ENCODE data around the gene NTNG1. TPM values are rescaled to one million over a fixed set of nuclear protein-coding genes. Genes with fewer than 3 reads are reported as not detected.

Gene NTNG1
- total RNA-seq, 5 donors from 2014 or later (not counting 1 experiment from before 2014, with no cell fraction given): 0.13 TPM; not detected in 4

- 81% methylated on average over 6 of the region's 8 CpGs for WGBS (ENCODE audit: insufficient coverage)
- ChIA-PET CTCF (no interaction called here), POLR2A (no interaction called here)
- Histone ChIP-seq H3K9me3 (no peaks in the 10 kb centered on the region), H3K27me3 (replicated peaks in 1 of 2; ENCODE audit: control insufficient read depth in 2 of 2, extremely low read depth in 1 of 2, insufficient read depth in 2 of 2, low read length in 1 of 2) (peaks cover 0 to 3% of the 10 kb centered on the region in 2 experiments), H3K27ac (ENCODE audit: low read length) (no peak overlapping the region), H3K36me3 (ENCODE audit: control insufficient read depth in 2 of 2, extremely low read depth in 1 of 2, insufficient read depth in 1 of 2, low read length in 1 of 2) (no peaks in the 10 kb centered on the region), H3K4me3 (ENCODE audit: control insufficient read depth in 1 of 2, extremely low read depth in 1 of 2, low read length in 1 of 2) (no peak overlapping the region), H3K4me1 (ENCODE audit: control insufficient read depth in 1 of 2, extremely low read depth in 1 of 2, insufficient read depth in 2 of 2, low read length in 2 of 2) (no peaks in the 10 kb centered on the region)
- H3K9me3 Mint-ChIP-seq: no peaks in the 10 kb centered on the region
- H3K27me3 Mint-ChIP-seq: peaks cover 11 to 13% of the 10 kb centered on the region in 2 donors
- DNase-seq: no peak
- no peaks in the 10 kb centered on the region for H3K36me3 Mint-ChIP-seq
- no peak for ATAC-seq (replicated peaks in 1 of 4)
- H3K4me3 Mint-ChIP-seq: no peak overlapping the region
- no peak overlapping the region for H3K27ac Mint-ChIP-seq
- no peaks in the 10 kb centered on the region for H3K4me1 Mint-ChIP-seq
Observed at GRCh38 chr1:107460035-107460434, 319.2 kb downstream of the NTNG1 start.

- ATAC-seq (replicated peaks in 1 of 4) (no peak), DNase-seq (no peak)
- no peaks in the 10 kb centered on the region for H3K36me3 ChIP-seq (ENCODE audit: control insufficient read depth in 2 of 2, extremely low read depth in 1 of 2, insufficient read depth in 1 of 2, low read length in 1 of 2)
- no peaks in the 10 kb centered on the region for H3K9me3 ChIP-seq
- POLR2A ChIA-PET: no interaction called here
- peaks cover 0 to 4% (median 0%) of the 10 kb centered on the region in 3 donors for H3K9me3 Mint-ChIP-seq
- H3K27ac ChIP-seq (ENCODE audit: low read length): no peak overlapping the region
- CTCF ChIA-PET: no interaction called here
- no peak overlapping the region for H3K4me3 Mint-ChIP-seq
- H3K27ac Mint-ChIP-seq: no peak overlapping the region
- H3K4me1 ChIP-seq (ENCODE audit: control insufficient read depth in 1 of 2, extremely low read depth in 1 of 2, insufficient read depth in 2 of 2, low read length in 2 of 2): no peaks in the 10 kb centered on the region
- H3K36me3 Mint-ChIP-seq: no peaks in the 10 kb centered on the region
- H3K4me1 Mint-ChIP-seq: no peaks in the 10 kb centered on the region
- H3K27me3 ChIP-seq (replicated peaks in 1 of 2; ENCODE audit: control insufficient read depth in 2 of 2, extremely low read depth in 1 of 2, insufficient read depth in 2 of 2, low read length in 1 of 2): peaks cover 0 to 3% of the 10 kb centered on the region in 2 experiments
- no peak overlapping the region for H3K4me3 ChIP-seq (ENCODE audit: control insufficient read depth in 1 of 2, extremely low read depth in 1 of 2, low read length in 1 of 2)
- WGBS (ENCODE audit: insufficient coverage): 81% methylated on average over 3 of the region's 4 CpGs
- peaks cover 10 to 16% of the 10 kb centered on the region in 2 donors for H3K27me3 Mint-ChIP-seq
Observed at GRCh38 chr1:107464827-107465226, 324.0 kb downstream of the NTNG1 start.

GRCh38 chr1:107467286-107467685 is 326.4 kb downstream of the NTNG1 start:
- no peak overlapping the region for H3K27ac ChIP-seq (ENCODE audit: low read length)
- no CpG with 5 or more reads among the region's 1 CpG for WGBS (ENCODE audit: insufficient coverage)
- no peak overlapping the region for H3K4me3 ChIP-seq (ENCODE audit: control insufficient read depth in 1 of 2, extremely low read depth in 1 of 2, low read length in 1 of 2)
- H3K27me3 ChIP-seq (replicated peaks in 1 of 2; ENCODE audit: control insufficient read depth in 2 of 2, extremely low read depth in 1 of 2, insufficient read depth in 2 of 2, low read length in 1 of 2): no peaks in the 10 kb centered on the region
- H3K4me1 ChIP-seq (ENCODE audit: control insufficient read depth in 1 of 2, extremely low read depth in 1 of 2, insufficient read depth in 2 of 2, low read length in 2 of 2): no peaks in the 10 kb centered on the region
- DNase-seq (no peak), ATAC-seq (replicated peaks in 1 of 4) (no peak)
- H3K27ac Mint-ChIP-seq: no peak overlapping the region
- H3K36me3 Mint-ChIP-seq: no peaks in the 10 kb centered on the region
- H3K36me3 ChIP-seq (ENCODE audit: control insufficient read depth in 2 of 2, extremely low read depth in 1 of 2, insufficient read depth in 1 of 2, low read length in 1 of 2): no peaks in the 10 kb centered on the region
- H3K4me1 Mint-ChIP-seq: no peaks in the 10 kb centered on the region
- peaks cover 0 to 4% (median 0%) of the 10 kb centered on the region in 3 donors for H3K9me3 Mint-ChIP-seq
- H3K4me3 Mint-ChIP-seq: no peak overlapping the region
- peaks cover 13 to 14% of the 10 kb centered on the region in 2 donors for H3K27me3 Mint-ChIP-seq
- ChIA-PET POLR2A (no interaction called here), CTCF (no interaction called here)
- H3K9me3 ChIP-seq: no peaks in the 10 kb centered on the region

GRCh38 chr1:107467811-107468210 is 327.0 kb downstream of the NTNG1 start:
- H3K4me1 ChIP-seq (ENCODE audit: control insufficient read depth in 1 of 2, extremely low read depth in 1 of 2, insufficient read depth in 2 of 2, low read length in 2 of 2): no peaks in the 10 kb centered on the region
- Mint-ChIP-seq H3K36me3 (no peaks in the 10 kb centered on the region), H3K4me1 (no peaks in the 10 kb centered on the region), H3K27ac (no peak overlapping the region), H3K4me3 (no peak overlapping the region), H3K9me3 (peaks cover 0 to 4% (median 0%) of the 10 kb centered on the region in 3 donors), H3K27me3 (peaks cover 11 to 13% of the 10 kb centered on the region in 2 donors)
- H3K4me3 ChIP-seq (ENCODE audit: control insufficient read depth in 1 of 2, extremely low read depth in 1 of 2, low read length in 1 of 2): no peak overlapping the region
- no peak overlapping the region for H3K27ac ChIP-seq (ENCODE audit: low read length)
- DNase-seq (no peak), ATAC-seq (replicated peaks in 1 of 4) (no peak)
- no peaks in the 10 kb centered on the region for H3K27me3 ChIP-seq (replicated peaks in 1 of 2; ENCODE audit: control insufficient read depth in 2 of 2, extremely low read depth in 1 of 2, insufficient read depth in 2 of 2, low read length in 1 of 2)
- CTCF ChIA-PET: no interaction called here
- no peaks in the 10 kb centered on the region for H3K36me3 ChIP-seq (ENCODE audit: control insufficient read depth in 2 of 2, extremely low read depth in 1 of 2, insufficient read depth in 1 of 2, low read length in 1 of 2)
- 80% methylated on average over 1 of the region's 3 CpGs for WGBS (ENCODE audit: insufficient coverage)
- no peaks in the 10 kb centered on the region for H3K9me3 ChIP-seq
- POLR2A ChIA-PET: no interaction called here

GRCh38 chr1:107473065-107473464 is 332.2 kb downstream of the NTNG1 start:
- no CpG with 5 or more reads among the region's 2 CpGs for WGBS (ENCODE audit: insufficient coverage)
- ChIA-PET CTCF (no interaction called here), POLR2A (no interaction called here)
- Mint-ChIP-seq H3K27ac (no peak overlapping the region), H3K4me3 (no peak overlapping the region), H3K9me3 (peaks cover 0 to 4% (median 0%) of the 10 kb centered on the region in 3 donors), H3K4me1 (no peaks in the 10 kb centered on the region), H3K27me3 (peaks cover 3 to 9% of the 10 kb centered on the region in 2 donors), H3K36me3 (no peaks in the 10 kb centered on the region)
- Histone ChIP-seq H3K36me3 (ENCODE audit: control insufficient read depth in 2 of 2, extremely low read depth in 1 of 2, insufficient read depth in 1 of 2, low read length in 1 of 2) (no peaks in the 10 kb centered on the region), H3K9me3 (no peaks in the 10 kb centered on the region), H3K4me3 (ENCODE audit: control insufficient read depth in 1 of 2, extremely low read depth in 1 of 2, low read length in 1 of 2) (no peak overlapping the region), H3K4me1 (ENCODE audit: control insufficient read depth in 1 of 2, extremely low read depth in 1 of 2, insufficient read depth in 2 of 2, low read length in 2 of 2) (no peaks in the 10 kb centered on the region), H3K27me3 (replicated peaks in 1 of 2; ENCODE audit: control insufficient read depth in 2 of 2, extremely low read depth in 1 of 2, insufficient read depth in 2 of 2, low read length in 1 of 2) (no peaks in the 10 kb centered on the region), H3K27ac (ENCODE audit: low read length) (no peak overlapping the region)
- ATAC-seq (replicated peaks in 1 of 4) (no peak), DNase-seq (no peak)

- POLR2A ChIA-PET: no interaction called here
- ATAC-seq (replicated peaks in 1 of 4): no peak
- no peaks in the 10 kb centered on the region for H3K4me1 Mint-ChIP-seq
Observed at GRCh38 chr1:107474877-107475612, 334.2 kb downstream of the NTNG1 start.

More at GRCh38 chr1:107474877-107475612, 334.2 kb downstream of the NTNG1 start:
- H3K36me3 Mint-ChIP-seq: no peaks in the 10 kb centered on the region
- Histone ChIP-seq H3K9me3 (no peaks in the 10 kb centered on the region), H3K4me3 (ENCODE audit: control insufficient read depth in 1 of 2, extremely low read depth in 1 of 2, low read length in 1 of 2) (no peak overlapping the region), H3K27me3 (replicated peaks in 1 of 2; ENCODE audit: control insufficient read depth in 2 of 2, extremely low read depth in 1 of 2, insufficient read depth in 2 of 2, low read length in 1 of 2) (peaks cover 0 to 3% of the 10 kb centered on the region in 2 experiments), H3K4me1 (ENCODE audit: control insufficient read depth in 1 of 2, extremely low read depth in 1 of 2, insufficient read depth in 2 of 2, low read length in 2 of 2) (no peaks in the 10 kb centered on the region), H3K27ac (ENCODE audit: low read length) (no peak overlapping the region), H3K36me3 (ENCODE audit: control insufficient read depth in 2 of 2, extremely low read depth in 1 of 2, insufficient read depth in 1 of 2, low read length in 1 of 2) (no peaks in the 10 kb centered on the region)
- H3K27me3 Mint-ChIP-seq: peaks cover 15% of the 10 kb centered on the region in 2 donors
- no peaks in the 10 kb centered on the region for H3K9me3 Mint-ChIP-seq
- H3K4me3 Mint-ChIP-seq: no peak overlapping the region
- CTCF ChIA-PET: interaction anchor here in 1 of 2 donors (0.5 kb wide), 1 partner anchor 55 kb away, joined by 5 read pairs; no protein-coding TSS in a partner anchor
- 0% methylated on average over 1 of the region's 1 CpG for WGBS (ENCODE audit: insufficient coverage)
- no peak for DNase-seq
- no peak overlapping the region for H3K27ac Mint-ChIP-seq
